PC-9 (cell line): ENCODE results near the gene GULP1. TPM values are rescaled to one million over a fixed set of nuclear protein-coding genes. Genes with fewer than 3 reads are reported as not detected.

Experiments
- Bru-seq: library from RNA; stranded (reverse); fragments of 400-500 nt; gene quantifications from one replicate; lab custom pipeline; 2021; lab: Mats Ljungman, UMichigan
- BruChase-seq, 2 experiments: library from RNA; stranded (reverse); fragments of 400-500 nt; gene quantifications; one replicate each; lab custom pipeline; 2021; lab: Mats Ljungman, UMichigan
- BruUV-seq: library from RNA; stranded (reverse); fragments of 400-500 nt; replicated peaks from 2 replicates; lab custom pipeline; 2021; lab: Mats Ljungman, UMichigan
- CTCF ChIA-PET: fragments of 300-600 bp; sonication (Branson Sonifier 250); formaldehyde crosslinking; loops from one replicate; lab custom pipeline; 2022; ENCODE audit warnings: antibody characterized with exemption; lab: Charles Lee
- POLR2A ChIA-PET: fragments of 300-600 bp; sonication (Branson Sonifier 250); formaldehyde crosslinking; loops from one replicate; lab custom pipeline; 2022; ENCODE audit warnings: antibody characterized with exemption; ENCODE audit not compliant: unreplicated experiment; lab: Charles Lee
- DNase-seq, 2 experiments: peaks; one replicate each; pipeline versions ENCODE4 v3.0.0 to v3.0.0-alpha.2; 2015 to 2022; ENCODE audit warnings: mixed read lengths in 1 of 2
- H2AFZ ChIP-seq: fragments of 200-600 bp; sonication (generic); 2 replicates; pipeline ENCODE4 v1.8.1; 2017; ENCODE audit warnings: antibody characterized with exemption
- H3F3A ChIP-seq: fragments of 200-600 bp; sonication (generic); 2 replicates; pipeline ENCODE4 v1.8.1; 2017; ENCODE audit warnings: antibody characterized with exemption, mild to moderate bottlenecking, low read depth; ENCODE audit not compliant: insufficient read depth
- H3K27ac ChIP-seq: fragments of 200-600 bp; sonication (generic); 2 replicates; pipeline ENCODE4 v1.6.1; 2016; ENCODE audit warnings: mixed run types
- H3K27me3 ChIP-seq: fragments of 200-600 bp; sonication (generic); 2 replicates; pipeline ENCODE4 v1.6.1; 2016; ENCODE audit warnings: low read depth, mixed run types; ENCODE audit not compliant: insufficient read depth
- H3K36me3 ChIP-seq: fragments of 200-600 bp; sonication (generic); 2 replicates; pipeline ENCODE4 v1.6.1; 2016; ENCODE audit warnings: low read depth, mixed run types
- H3K4me1 ChIP-seq: fragments of 200-600 bp; sonication (generic); replicated peaks from 2 replicates; pipeline ENCODE4 v1.6.1; 2016; ENCODE audit warnings: mixed run types; ENCODE audit not compliant: insufficient read depth
- H3K4me2 ChIP-seq: fragments of 200-600 bp; sonication (generic); 2 replicates; pipeline ENCODE4 v1.6.1; 2017; ENCODE audit warnings: mixed run types
- H3K4me3 ChIP-seq: fragments of 200-600 bp; sonication (generic); 2 replicates; pipeline ENCODE4 v1.6.1; 2016; ENCODE audit warnings: mixed run types
- H3K79me2 ChIP-seq: fragments of 200-600 bp; sonication (generic); 2 replicates; pipeline ENCODE4 v1.6.1; 2017; ENCODE audit warnings: low read depth, mixed run types
- H3K9me2 ChIP-seq: fragments of 200-600 bp; sonication (generic); 2 replicates; pipeline ENCODE4 v1.8.1; 2017; ENCODE audit warnings: mild to moderate bottlenecking; ENCODE audit not compliant: insufficient read depth
- H3K9me3 ChIP-seq: fragments of 200-600 bp; sonication (generic); 2 replicates; pipeline ENCODE4 v1.8.1; 2016; ENCODE audit warnings: low read depth; ENCODE audit not compliant: insufficient read depth
- H4K20me1 ChIP-seq: fragments of 200-600 bp; sonication (generic); 2 replicates; pipeline ENCODE4 v1.8.1; 2017; ENCODE audit not compliant: insufficient read depth
- CTCF ChIP-seq: fragments of 200-600 bp; sonication (generic); conservative IDR thresholded peaks from 2 replicates; pipeline ENCODE4 v1.6.1; 2017; ENCODE audit warnings: mixed run types, antibody characterized with exemption, mild to moderate bottlenecking, moderate library complexity
- EZH2 ChIP-seq: fragments of 200-600 bp; sonication (generic); IDR thresholded peaks from 2 replicates; pipeline ENCODE4 v1.8.0; 2017; ENCODE audit warnings: antibody characterized with exemption, low read depth
- intact Hi-C: fragments of 100-400 bp; cut with micrococcal nuclease; formaldehyde crosslinking; loops from one replicate; pipeline ENCODE4 v1.10.0; 2022; ENCODE audit not compliant: unreplicated experiment
- long read RNA-seq: library from polyadenylated mRNA; stranded (forward); transcript quantifications from one replicate; pipeline ENCODE4 v2.0.0, GENCODE V29; 2022
- total RNA-seq: library from RNA; stranded (reverse); gene quantifications from 2 replicates; pipeline ENCODE4 v1.2.3, GENCODE V29; 2021

The GULP1 gene
- total RNA-seq (31.5 and 38.0 TPM in 2 replicates), Bru-seq, nascent RNA (percentile 77 among the genes with signal in this experiment), BruChase-seq, experiment 1, labeled RNA remaining after a 2-hour chase (percentile 65 among the genes with signal in this experiment), BruChase-seq, experiment 2, labeled RNA remaining after a 6-hour chase (percentile 59 among the genes with signal in this experiment)
- long read RNA-seq, transcript GULP1-201 (12 exons, 3,347 nt) = major isoform, 6 of 40 reads
- long read RNA-seq, transcript GULP1-206 (12 exons, 1,376 nt) = minor isoform, 5 of 40 reads
- long read RNA-seq, partial matches to known transcripts = 6 of 40 reads
- long read RNA-seq, other reads (novel, unspliced or antisense) = 23 of 40 reads

- Histone ChIP-seq H4K20me1 (no peaks in the 10 kb centered on the region), H3K4me2 (peak within 1 kb of the TSS; percentile 91), H3K27me3 (no peaks in the 10 kb centered on the region), H3K9me3 (no peaks in the 10 kb centered on the region; the same call in 1 of the 2 replicates), H3K36me3 (no peaks in the 10 kb centered on the region), H3K4me1 (peaks cover 22% of the 10 kb centered on the region), H3K27ac (peak within 1 kb of the TSS; percentile 80), H2AFZ (peak within 1 kb of the TSS; percentile 92), H3K4me3 (peak within 1 kb of the TSS; percentile 83), H3F3A (peaks cover 10% of the 10 kb centered on the region; the same call in 1 of the 2 replicates), H3K79me2 (peaks cover 34% of the 10 kb centered on the region), H3K9me2 (no peaks in the 10 kb centered on the region)
- ChIA-PET POLR2A (interaction anchor here (0.7 kb wide), 1 partner anchor 746 kb away, joined by 10 read pairs; no protein-coding TSS in a partner anchor), CTCF (interaction anchor here (1.0 kb wide), 1 partner anchor 220 kb away, joined by 3 read pairs; no protein-coding TSS in a partner anchor)
- intact Hi-C loops = loop anchor here (5.0 to 10.0 kb wide), 2 partner anchors 221 to 787 kb away; no protein-coding TSS in a partner anchor
- peak; percentile 53 to 59 for DNase-seq
- no peak for TF ChIP-seq EZH2
- peak; percentile 57; the same call in 1 of the 2 replicates for TF ChIP-seq CTCF
- TSS peak; percentile 64 for BruUV-seq
Observed at GRCh38 chr2:188291617-188292347, at the start of gene GULP1. GULP1 (plus strand) TSS chr2:188291874; CDS start chr2:188477703, 185,829 bp downstream.

GRCh38 chr2:188243381-188243780 lies 48.3 kb upstream of the GULP1 start:
- no peaks in the 10 kb centered on the region for H3K9me2 ChIP-seq
- H3K4me1 ChIP-seq = no peaks in the 10 kb centered on the region
- ChIA-PET POLR2A (no interaction called here), CTCF (no interaction called here)
- no peaks in the 10 kb centered on the region for H3K79me2 ChIP-seq
- H3K4me2 ChIP-seq = no peak overlapping the region
- intact Hi-C loops = no loop called here
- no peaks in the 10 kb centered on the region for H3K9me3 ChIP-seq
- DNase-seq = no peak
- H4K20me1 ChIP-seq = no peaks in the 10 kb centered on the region
- no peaks in the 10 kb centered on the region for H3K27me3 ChIP-seq
- no peaks in the 10 kb centered on the region for H3F3A ChIP-seq
- no peak overlapping the region for H3K27ac ChIP-seq
- H3K4me3 ChIP-seq = no peak overlapping the region
- no peak overlapping the region for H2AFZ ChIP-seq
- BruUV-seq = no TSS peak
- no peaks in the 10 kb centered on the region for H3K36me3 ChIP-seq
- TF ChIP-seq CTCF (no peak), EZH2 (no peak)

GRCh38 chr2:188244383-188244782 lies 47.3 kb upstream of the GULP1 start:
- no peak overlapping the region for H2AFZ ChIP-seq

More at GRCh38 chr2:188244383-188244782, 47.3 kb upstream of the GULP1 start:
- H3K4me1 ChIP-seq = no peaks in the 10 kb centered on the region
- intact Hi-C loops = no loop called here
- H3K79me2 ChIP-seq = no peaks in the 10 kb centered on the region
- TF ChIP-seq EZH2 (no peak), CTCF (no peak)
- H3K4me3 ChIP-seq = no peak overlapping the region
- no peaks in the 10 kb centered on the region for H3K9me2 ChIP-seq
- no peaks in the 10 kb centered on the region for H3K27me3 ChIP-seq
- H3K9me3 ChIP-seq = no peaks in the 10 kb centered on the region
- no TSS peak for BruUV-seq
- H3K4me2 ChIP-seq = no peak overlapping the region
- CTCF ChIA-PET = no interaction called here
- DNase-seq = no peak
- POLR2A ChIA-PET = no interaction called here
- no peak overlapping the region for H3K27ac ChIP-seq
- no peaks in the 10 kb centered on the region for H3F3A ChIP-seq
- H4K20me1 ChIP-seq = no peaks in the 10 kb centered on the region
- H3K36me3 ChIP-seq = no peaks in the 10 kb centered on the region
